HG03039 (cell line): ENCODE measurements around the gene MYH9.
"Not testable (repeated sequence)": the region's sequence is repeated elsewhere in the genome, so short reads cannot be mapped to it uniquely, and the experiment has no call there.

Source experiments
- ATAC-seq: cut with Tn5 transposase; IDR thresholded peaks from one replicate; pipeline ENCODE4 v1.9.1; 2021; ENCODE audit warnings: mild to moderate bottlenecking, moderate library complexity; ENCODE audit not compliant: unreplicated experiment

MYH9 gene

DNA sequence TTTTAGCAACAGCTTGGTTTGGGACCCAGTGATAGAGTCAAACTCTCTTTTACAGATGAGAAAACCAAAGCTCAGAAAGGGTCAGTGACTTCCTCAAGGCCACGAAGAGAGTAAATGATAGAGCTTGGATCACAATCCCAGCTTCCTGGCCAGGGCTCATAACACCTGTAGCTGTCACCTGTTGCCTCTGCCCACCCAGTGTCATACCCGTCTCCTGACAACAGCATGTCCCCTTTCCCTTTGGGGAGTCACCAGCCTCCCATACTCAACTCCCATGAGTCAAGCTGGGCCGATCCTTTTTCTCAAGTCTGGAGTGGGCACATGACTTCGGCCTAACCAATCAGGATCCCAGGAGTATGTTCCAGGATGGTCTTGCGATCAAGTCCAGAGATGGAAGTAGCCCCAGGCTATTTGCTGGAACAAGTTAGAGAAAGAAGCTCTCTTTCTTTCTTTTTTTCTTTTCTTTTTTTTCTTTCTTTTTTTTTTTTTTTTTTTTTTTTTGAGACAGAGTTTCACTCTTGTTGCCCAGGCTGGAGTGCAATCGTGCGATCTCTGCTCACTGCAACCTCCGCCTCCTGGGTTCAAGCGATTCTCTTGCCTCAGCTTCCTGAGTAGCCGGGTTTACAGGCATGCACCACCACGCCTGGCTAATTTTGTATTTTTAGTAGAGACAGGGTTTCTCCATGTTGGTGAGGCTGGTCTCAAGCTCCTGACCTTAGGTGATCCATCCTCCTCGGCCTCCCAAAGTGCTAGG lies 27.8 kb upstream of the MYH9 start:
- no peak for ATAC-seq

DNA sequence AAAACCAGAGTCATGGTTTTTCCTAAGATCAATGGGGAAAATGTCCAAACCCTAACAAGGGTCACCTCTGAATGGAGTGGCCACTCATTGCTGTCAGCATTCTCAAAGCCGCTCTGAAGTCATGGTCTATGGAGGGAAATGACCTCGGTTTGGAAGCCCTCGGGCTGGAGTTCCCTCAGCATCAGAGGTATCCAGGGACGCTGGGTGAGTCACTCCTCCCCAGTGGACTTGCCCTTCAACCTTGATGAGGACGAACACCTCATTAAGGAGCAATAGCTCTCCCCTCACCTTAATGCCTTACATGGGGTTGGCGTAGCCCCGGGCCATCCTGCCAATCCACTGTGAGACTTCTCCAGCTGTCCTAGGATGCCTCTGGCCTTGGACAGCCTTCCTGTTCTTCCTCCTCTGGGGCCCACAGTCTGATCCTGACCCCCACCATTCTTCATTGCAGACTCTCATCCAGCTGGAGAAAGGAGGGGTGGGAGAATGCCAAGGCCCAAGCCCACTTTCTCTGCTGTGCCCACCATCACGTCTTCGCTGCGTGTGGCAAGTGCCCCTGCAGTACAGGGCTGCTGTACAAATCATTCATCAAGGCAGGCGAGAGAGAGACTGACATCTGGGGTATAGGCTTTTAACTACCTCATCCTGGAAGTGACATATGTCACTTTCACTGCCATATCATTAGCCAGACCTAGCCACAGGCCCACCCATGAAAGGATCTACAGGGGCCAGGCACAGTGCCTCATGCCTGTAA lies 25.4 kb upstream of the MYH9 start:
- no peak for ATAC-seq

DNA sequence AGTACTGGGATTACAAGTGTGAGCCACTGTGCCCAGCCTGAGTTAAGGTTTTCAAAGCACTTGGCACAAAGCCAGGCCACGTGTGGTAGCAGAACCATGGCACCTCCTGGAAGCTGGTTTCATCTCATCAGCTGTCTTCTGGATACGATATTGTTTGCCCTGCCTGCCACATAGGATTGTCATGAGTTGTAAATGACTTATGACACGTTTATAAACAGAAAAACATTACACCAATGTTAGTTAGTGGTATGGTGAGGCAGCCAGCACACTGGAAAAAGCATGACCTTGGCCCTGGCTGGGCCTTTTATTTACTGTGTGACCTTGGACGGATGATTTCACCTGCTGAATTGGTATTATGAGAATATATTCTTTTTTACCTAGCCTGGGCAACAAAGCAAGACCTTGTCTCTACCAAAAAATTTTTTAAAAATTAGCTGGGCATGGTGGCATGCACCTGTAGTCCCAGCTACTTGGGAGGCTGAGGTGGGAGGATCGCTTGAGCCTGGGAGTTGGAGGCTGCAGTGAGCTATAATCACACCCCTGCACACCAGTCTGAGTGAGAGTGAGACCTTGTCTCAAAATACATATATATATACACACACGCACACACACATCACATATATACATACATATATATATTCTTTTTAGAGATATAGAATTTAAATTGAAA lies 24.0 kb upstream of the MYH9 start:
- no peak for ATAC-seq

DNA sequence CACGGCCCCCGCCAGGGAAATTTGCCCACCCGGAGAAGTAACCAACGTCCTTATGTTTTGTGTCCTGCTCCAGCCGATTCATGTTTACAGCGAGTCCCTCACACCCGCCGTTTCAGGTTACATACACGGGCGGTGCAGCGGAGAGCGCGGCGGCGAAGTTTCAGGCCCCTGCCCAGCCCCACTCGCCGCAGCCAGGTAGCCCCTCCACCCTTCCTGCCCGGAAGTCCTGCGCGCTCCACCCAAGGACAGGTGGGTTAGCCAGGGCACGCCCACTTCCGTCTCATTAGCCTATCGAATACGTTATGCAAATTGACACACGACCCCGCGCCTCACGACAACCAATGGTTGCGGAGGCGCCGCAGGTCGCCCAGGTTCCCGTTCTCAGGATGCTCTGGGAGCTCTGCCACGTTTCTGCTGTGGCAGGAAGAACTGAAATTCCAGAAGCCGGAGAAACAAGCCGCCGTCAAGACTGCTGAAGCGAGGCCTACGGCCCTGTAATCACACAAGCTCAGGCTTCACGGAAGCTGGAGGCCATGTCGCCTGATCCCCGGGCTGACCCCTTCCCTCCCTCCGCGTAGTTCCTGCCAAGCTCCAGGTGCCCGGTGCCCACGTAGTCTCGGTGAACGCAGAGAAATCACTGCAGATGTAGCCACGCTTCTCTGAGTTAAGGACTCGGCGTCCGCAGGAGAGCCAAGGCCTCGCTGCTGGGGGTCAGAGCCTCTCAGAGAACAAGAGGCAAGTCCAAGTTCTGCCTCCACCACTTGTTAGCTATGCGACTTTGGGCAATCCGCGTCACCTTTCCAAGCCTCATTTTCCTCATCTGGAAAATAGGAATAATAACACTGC lies 22.4 kb upstream of the MYH9 start:
- ATAC-seq = no peak

DNA sequence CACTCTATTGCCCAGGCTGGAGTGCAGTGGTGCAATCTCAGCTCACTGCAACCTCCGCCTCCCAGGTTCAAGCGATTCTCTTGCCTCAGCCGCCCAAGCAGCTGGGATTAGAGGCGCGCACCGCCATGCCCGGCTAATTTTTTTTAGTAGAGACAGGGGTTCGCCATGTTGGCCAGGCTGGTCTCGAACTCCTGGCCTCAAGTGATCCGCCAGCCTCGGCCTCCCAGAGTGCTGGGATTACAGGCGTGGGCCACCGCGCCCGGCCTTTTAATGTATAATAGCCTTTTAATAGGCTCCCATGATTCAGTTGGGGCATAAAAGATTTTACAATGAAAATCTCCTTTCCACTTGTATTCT lies 21.8 kb upstream of the MYH9 start:
- ATAC-seq = not testable (repeated sequence)

DNA sequence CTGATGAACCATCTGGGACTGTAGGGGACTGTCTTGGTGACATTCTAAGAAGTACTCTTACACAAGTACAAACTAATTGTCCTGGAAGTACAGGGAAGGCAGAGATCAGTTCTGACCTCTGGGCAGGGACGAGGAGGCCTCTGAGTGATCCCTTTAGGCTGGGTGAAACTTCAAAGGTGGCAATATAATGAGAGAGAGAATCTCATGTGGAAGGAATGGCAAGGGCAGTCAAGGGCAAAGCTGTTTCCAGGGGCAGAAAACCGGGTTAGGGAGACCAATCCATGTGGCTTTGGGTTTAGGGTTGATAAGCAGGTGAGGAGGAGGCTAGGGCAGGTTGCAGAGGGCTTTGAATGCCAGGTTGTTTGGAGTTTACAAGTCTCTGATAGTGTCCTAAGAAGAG lies 21.3 kb upstream of the MYH9 start:
- ATAC-seq = no peak

DNA sequence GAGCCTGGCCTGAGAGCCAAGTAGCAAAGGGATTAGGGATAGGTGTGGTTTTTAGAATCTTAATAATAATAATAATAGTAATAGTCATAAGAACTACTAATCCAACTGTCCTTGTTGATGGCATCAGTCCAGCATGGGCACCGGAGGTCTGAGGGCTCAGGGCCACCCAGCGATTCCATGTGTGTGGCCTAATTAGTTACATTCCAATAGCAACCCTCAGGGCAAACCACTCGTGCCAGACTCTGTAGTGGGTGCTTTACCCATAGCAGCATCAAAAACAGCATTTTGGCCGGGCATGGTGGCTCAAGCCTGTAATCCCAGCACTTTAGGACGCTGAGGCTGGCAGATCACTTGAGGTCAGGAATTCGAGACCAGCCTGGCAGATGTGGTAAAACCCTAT lies 19.0 kb upstream of the MYH9 start:
- ATAC-seq = no peak

DNA sequence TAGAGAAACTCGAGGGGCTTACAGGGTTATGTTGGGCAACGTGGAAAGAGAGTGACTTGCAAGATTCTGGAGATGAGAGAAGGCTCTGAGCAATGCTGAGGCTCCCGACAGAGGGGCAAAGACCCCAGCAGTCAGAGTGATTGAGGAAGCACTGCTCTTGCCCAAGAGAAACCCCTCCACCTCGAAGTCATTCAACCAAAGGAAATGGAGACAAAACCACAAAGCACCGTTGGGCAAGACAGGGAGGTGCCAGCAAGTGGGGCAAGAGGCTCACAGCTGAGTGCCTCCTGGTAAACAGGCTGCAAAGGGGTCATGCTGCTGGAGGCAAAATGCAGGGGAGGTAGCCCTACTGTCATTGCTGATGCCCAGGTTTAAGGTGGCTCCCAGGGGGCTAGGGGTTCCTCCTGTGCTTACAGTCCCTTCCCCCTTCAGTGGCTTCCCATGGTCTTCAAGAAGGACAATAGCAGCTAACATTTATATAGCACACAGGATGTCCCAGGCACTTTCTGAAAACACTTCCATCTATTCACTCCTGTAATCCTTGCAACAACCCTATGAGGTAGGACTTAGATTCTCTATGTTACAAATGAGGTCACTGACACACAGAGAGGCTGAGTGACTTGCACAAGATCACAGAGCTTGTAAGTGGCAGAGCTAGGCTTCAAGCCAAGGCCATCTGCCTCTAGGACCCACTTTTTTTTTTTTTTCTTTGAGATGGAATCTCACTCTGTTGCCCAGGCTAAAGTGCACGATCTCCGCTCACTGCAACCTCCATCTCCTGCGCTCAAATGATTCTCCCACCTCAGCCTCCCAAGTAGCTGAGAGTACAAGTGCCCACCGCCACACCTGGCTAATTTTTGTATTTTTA lies 18.1 kb upstream of the MYH9 start:
- no peak for ATAC-seq

DNA sequence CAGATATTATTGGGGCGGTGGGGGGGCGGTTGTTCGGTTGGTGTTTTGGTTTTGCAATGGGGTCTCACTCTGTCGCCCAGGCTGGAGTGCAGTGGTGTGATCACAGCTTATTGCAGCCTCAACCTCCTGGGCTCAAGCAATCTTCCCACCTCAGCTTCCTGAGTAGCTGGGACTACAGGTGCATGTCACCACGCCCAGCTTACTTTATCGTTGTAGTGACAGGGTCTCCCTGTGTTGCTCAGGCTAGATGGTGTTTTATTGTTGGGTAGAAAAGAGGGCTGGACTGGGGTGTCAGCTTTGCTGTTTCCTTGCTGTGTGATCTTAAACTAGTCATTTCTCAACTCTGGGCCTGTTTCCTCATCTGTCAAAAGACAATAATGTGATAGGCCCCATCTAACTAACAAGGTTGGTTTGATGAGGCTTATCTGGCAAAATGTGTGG lies 17.5 kb upstream of the MYH9 start:
- ATAC-seq = no peak

DNA sequence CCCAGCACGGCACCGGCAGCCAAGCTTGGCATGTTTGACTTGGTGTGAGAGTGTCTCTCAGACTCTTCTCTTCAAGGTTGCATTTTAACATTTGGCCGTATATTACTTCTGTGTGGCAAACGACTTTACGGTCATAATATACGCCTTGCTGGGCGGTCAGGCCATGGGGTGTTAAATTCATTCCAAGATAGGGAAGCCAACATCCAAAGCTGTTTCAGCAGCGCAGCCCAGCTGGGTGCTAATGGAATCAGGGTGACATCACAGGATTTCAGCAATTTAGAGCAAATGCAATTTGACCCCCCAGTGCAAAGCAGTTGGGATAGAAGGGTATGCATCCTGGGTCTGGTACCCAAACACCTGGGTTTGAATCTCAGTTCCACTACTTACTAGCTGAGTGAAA lies 16.7 kb upstream of the MYH9 start:
- ATAC-seq = no peak

DNA sequence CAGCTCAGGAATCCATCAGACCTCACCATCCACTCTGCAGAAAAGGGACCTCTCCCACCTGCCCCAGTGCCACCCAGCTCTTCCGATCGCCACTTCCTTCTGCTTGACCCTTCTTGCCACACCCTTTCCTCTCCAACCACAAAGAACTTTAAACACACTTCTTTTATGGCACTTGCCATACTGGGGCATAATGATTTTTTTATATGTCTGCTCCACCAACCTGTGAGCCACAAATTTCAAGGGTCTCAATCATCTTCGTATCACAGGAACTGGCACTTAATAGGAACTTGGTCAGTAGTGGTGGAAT lies 11.7 kb upstream of the MYH9 start:
- no peak for ATAC-seq

DNA sequence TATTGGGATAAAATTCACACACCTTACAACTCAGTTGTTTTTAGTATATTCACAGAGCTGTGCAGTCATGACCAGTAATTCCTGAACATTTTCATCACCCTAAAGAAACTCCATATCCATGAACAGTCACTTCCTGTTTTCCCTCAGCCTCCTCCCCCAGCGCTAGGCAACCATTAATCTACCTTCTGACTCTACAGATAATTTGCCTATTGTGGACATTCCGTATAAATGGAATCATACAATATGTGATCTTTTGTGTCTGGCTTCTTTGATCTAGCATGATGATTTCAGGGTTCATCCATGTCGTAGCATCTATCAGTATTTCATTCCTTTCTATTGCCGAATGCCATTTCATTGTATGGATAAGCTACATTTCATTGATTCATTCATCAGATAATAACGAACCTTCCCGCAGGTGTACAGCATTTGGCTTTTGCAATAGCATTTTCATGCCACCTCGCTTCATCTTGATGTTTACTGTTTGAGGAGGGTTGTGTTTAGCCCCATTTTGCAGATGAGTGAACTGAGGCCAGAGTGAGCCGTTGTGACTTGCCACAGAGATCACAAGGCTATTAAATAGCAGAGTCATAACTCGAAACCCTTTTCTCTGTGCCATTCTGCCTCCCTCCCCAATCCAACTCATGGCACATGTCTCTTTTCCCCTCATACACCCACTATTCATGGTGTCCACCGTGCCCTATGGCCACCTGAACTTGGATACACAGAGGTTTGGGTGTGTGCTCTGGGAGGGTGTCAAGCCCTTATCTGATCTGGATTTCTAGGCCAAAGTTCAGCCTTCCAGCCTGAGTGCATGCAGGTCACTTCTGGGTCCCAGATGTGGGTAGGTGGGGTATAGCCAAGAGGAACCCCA lies 11.1 kb upstream of the MYH9 start:
- ATAC-seq = no peak

DNA sequence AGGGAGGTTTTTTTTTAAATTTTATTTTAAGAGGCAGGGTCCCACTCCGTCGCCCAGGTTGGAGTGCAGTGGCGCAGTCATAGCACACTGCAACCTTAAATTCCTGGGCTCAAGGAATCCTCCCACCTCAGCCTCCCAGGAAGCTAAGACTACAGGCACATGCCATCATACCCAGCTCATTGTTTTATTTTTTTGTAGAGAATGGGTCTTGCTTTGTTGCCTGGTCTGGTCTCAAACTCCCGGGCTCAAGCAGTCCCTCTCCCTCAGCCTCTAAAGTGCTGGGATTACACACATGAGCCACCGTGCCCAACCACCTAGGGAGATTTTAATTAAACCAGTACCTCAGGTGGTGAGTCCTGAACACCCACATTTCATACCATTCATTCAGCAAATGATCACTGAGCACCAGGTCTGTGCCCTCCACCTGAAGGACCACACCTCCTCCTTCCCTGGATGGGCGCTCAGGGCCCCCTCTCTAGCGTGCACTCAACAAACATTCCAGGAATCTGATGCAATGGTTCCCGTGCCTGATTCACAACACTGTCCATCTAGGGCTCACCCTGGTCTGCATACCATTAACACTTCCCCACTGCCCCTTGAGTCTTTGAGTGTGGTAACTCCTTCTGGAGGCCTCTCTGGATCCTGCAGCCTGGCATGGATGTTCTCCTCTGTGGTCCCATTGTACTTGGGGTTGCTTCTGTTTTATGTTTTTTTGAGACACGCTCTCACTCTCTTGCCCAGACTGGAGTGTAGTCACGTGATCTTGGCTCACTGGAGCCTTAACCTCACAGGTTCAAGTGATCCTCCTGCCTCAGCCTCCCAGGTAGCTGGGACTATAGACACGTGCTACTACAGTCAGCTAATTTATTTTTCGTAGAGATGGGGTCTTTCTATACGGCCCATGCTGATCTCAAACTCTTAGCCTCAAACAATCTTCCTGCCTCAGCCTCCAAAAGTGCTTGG lies 9.6 kb upstream of the MYH9 start:
- ATAC-seq = no peak

DNA sequence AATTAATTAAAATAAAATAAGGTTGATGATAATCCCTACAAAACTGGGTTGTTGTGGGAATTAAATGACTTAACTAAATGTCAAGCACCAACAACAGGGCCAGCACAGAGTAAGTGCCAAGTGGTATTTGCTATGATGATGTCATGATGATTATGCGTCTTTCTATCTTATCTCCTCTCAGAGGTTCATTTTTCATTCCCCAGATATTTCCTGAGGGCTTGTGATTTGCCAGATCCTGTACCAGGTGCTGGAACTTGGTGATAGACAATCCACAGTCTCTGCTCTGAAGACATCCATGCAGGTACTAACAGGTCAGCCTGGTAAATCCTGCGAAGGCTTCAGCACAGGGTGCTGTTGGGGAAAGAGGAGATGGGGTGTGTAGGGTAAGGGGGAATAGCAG lies 8.1 kb upstream of the MYH9 start:
- ATAC-seq = no peak

DNA sequence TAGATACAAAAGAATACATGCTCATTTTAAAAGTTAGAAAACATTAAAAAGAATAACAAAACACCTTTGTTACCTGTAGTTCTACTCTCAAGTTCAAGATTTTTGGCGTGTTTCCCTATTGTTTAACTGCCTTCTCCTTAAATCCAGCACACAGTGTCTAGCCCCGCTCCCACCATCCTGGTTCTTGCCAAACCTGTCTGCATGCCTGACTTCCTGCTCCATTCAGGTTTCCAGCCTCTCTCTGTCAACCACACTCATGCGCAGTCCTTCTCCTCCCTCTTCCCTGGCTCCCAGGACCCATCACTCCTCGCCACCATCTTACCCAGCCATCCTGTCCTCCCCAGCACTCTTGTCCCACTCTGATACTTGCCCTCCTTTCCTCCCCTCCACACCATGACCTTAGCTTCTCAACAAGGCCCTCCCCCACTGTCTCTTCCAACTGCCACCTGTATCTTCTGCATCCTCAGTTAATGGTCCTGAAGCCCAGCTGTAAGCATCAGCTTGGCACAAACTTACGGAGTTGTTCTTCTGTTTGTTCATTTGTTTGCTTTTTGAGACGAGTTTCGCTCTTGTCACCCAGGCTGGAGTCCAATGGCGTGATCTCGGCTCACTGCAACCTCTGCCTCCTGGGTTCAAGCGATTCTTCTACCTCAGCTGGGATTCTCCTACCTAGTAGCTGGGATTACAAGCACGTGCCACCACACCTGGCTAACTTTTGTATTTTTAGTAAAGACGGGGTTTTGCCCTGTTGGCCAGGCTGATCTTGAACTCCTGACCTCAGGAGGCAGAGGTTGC lies 7.5 kb upstream of the MYH9 start:
- ATAC-seq = no peak

DNA sequence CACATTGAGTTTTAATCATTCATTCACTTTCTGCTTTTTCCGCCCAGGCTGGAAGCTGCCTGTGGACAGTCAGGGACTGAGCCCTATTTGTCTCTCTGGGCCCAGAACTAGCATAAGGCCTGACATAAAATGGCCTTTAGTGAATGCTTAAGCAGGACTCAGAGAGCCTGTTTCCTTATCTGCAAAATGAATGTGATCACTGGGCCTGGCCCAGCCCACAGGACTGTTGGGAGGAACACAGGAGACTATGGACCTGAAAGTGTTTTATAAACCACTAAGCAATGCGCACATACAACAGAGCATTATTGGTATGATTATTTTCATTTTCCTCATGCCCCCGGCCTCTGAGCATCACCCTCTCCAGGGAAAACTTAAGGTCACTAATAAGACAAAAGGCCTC lies 3.9 kb upstream of the MYH9 start:
- ATAC-seq = no peak

DNA sequence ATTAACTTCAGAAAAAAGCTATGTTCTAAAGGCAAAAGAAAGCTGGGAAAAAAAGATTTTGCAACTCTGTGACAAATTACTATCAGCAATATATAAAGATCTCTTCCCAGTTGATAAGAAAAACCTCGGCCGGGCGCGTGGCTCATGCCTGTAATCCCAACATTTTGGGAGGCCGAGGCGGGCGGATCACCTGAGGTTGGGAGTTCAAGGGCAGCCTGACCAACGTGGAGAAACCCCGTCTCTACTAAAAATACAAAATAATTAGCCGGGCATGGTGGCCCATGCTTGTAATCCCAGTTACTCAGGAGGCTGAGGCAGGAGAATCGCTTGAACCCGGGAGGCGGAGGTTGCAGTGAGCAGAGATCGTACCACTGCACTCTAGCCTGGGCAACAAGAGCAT lies 1.4 kb upstream of the MYH9 start:
- not testable (repeated sequence) for ATAC-seq

DNA sequence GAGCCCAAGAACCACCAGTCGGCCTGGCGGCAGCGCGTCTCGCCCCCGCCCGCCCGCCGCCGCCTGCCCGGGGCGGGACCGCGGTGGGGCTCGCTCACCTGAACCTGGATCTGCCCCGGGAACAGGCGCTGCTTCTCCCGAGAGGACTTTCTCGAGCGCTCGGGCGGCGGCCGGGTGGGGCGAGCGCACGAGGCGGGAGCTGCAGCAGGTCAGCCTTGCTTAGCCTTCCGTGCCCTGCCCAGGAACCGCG lies 133 bp downstream of the MYH9 start:
- ATAC-seq = no peak
